ENCODE measurements around the gene MSH5. TPM values are rescaled to one million over a fixed set of nuclear protein-coding genes. Genes with fewer than 3 reads are reported as not detected.

MSH5 gene
- total RNA-seq, 1 experiment from 2014 or later: 90.4 TPM

DNA sequence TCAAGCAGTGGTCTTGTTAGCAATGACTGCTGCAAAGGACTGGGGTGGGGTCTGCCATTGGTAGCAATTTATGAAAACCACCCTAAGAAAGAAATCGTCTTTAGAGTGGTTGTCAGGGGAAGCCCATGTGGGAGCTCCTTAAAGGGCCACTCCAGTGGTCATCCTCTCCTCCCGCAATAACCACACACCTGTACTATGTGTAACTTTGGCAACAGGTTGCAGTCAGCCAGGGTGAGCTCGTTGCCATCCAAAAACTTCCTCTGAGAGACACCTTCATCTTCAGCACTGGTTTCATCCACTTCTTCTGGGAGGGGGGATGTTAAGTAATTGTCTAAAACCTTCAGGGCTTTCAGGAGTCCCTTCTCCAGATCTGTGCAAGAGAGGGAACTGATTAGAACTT is 7.8 kb upstream of the MSH5 start (continued):
- TF ChIP-seq ZFX (IDR thresholded peaks at IDR 0.05) (no peak), JUND (IDR thresholded peaks at IDR 0.05) (no peak), EZH2 (IDR thresholded peaks at IDR 0.05) (no peak), YY1 (IDR thresholded peaks at IDR 0.05; ENCODE audit: extremely low read depth, insufficient replicate concordance, low read depth, low read length) (no peak), EGR1 (IDR thresholded peaks at IDR 0.05; ENCODE audit: low read depth) (no peak), RAD21 (IDR thresholded peaks at IDR 0.05; ENCODE audit: low read depth) (no peak), POLR2A (IDR thresholded peaks at IDR 0.05; ENCODE audit: borderline replicate concordance, extremely low read depth, insufficient read depth, insufficient read length) (no peak), FOSL1 (IDR thresholded peaks at IDR 0.05; ENCODE audit: low read depth) (no peak), POLR2AphosphoS5 (IDR thresholded peaks at IDR 0.05; ENCODE audit: low read depth, low read length) (no peak), ELF1 (IDR thresholded peaks at IDR 0.05; ENCODE audit: borderline replicate concordance, low read depth) (no peak), SRF (IDR thresholded peaks at IDR 0.05; ENCODE audit: low read depth) (no peak), TCF7L2 (IDR thresholded peaks at IDR 0.05; ENCODE audit: borderline replicate concordance, extremely low read depth, insufficient read depth, insufficient read length) (no peak)
- TF ChIP-seq, protein P1, sequence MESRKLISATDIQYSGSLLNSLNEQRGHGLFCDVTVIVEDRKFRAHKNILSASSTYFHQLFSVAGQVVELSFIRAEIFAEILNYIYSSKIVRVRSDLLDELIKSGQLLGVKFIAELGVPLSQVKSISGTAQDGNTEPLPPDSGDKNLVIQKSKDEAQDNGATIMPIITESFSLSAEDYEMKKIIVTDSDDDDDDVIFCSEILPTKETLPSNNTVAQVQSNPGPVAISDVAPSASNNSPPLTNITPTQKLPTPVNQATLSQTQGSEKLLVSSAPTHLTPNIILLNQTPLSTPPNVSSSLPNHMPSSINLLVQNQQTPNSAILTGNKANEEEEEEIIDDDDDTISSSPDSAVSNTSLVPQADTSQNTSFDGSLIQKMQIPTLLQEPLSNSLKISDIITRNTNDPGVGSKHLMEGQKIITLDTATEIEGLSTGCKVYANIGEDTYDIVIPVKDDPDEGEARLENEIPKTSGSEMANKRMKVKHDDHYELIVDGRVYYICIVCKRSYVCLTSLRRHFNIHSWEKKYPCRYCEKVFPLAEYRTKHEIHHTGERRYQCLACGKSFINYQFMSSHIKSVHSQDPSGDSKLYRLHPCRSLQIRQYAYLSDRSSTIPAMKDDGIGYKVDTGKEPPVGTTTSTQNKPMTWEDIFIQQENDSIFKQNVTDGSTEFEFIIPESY (IDR thresholded peaks at IDR 0.05; ENCODE audit: extremely low read depth, insufficient replicate concordance, low read length): no peak

DNA sequence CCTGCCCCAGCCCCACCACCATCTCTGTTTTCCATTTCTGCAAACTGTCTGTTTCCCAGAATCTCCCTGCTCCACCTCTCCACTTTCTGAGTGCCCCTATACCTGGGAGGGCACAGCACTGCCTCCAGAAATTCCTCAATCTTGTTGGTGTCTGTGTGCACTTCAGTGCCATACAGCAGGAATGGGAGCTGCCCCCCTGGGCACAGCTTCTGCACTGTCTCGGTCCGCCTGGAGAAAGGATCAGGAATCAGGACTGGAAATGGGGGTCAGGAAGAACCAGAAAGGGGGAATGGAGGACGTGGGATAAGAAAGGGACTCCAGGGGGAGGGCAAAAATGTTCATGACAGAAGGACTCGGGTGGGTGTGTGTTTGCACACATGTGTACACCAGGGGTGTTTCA is 6.1 kb upstream of the MSH5 start:
- H3K36me3 ChIP-seq (ENCODE audit: control insufficient read depth in 1 of 2, insufficient read depth in 2 of 2, low read length in 2 of 2): peaks cover 25 to 31% of the 10 kb centered on the region in 2 experiments
- ChIA-PET RAD21 (ENCODE audit: low non-redundant PET in 1 of 2, low total read pairs in 2 of 2, uncharacterized antibody in 2 of 2, unreplicated experiment in 2 of 2) (no interaction called here), CTCF (interaction anchor here (1.5 kb wide), 1 partner anchor 58 kb away, joined by 3 read pairs; no protein-coding TSS in a partner anchor), POLR2A (no interaction called here)
- no peaks in the 10 kb centered on the region for H3K27me3 ChIP-seq (ENCODE audit: insufficient read depth, low read length)
- peak overlapping the region; percentile 83 for H3K4me2 ChIP-seq (ENCODE audit: low read length)
- no peaks in the 10 kb centered on the region for H3K9me2 ChIP-seq (ENCODE audit: insufficient read depth)
- H3K4me3 ChIP-seq (replicated peaks in 1 of 2; ENCODE audit: low read depth in 1 of 2, low read length in 2 of 2): no peak overlapping the region
- DNase-seq (ENCODE audit: low read depth, low spot score) (no peak), ATAC-seq (no peak)
- H3K79me2 ChIP-seq (ENCODE audit: insufficient read depth, low read length): peaks cover 46% of the 10 kb centered on the region
- H4K20me1 ChIP-seq (ENCODE audit: insufficient read depth): no peaks in the 10 kb centered on the region; the same call in 1 of the 2 replicates
- peaks cover 34 to 61% of the 10 kb centered on the region in 2 experiments for H3K4me1 ChIP-seq (ENCODE audit: control insufficient read depth in 1 of 2, insufficient read depth in 2 of 2, low read length in 2 of 2)
- intact Hi-C loops (cut with micrococcal nuclease): no loop called here
- H3K27ac ChIP-seq (ENCODE audit: low read depth, low read length): peak overlapping the region; percentile 95
- no peaks in the 10 kb centered on the region for H3K9me3 ChIP-seq (ENCODE audit: control insufficient read depth in 1 of 2, insufficient read depth in 1 of 2, low read depth in 1 of 2, low read length in 2 of 2)
- no peak overlapping the region for H2AFZ ChIP-seq (ENCODE audit: low read depth, low read length, poor library complexity, severe bottlenecking)
- H3K9ac ChIP-seq (ENCODE audit: low read length): no peak overlapping the region
- BruUV-seq (replicated peaks): no TSS peak
- TF ChIP-seq, protein P1 (IDR thresholded peaks at IDR 0.05; ENCODE audit: extremely low read depth, insufficient replicate concordance, low read length): no peak
- TF ChIP-seq ELF1 (IDR thresholded peaks at IDR 0.05; ENCODE audit: borderline replicate concordance, low read depth): no peak
- no peak for TF ChIP-seq EGR1 (IDR thresholded peaks at IDR 0.05; ENCODE audit: low read depth)
- TF ChIP-seq SP1 (IDR thresholded peaks at IDR 0.05; ENCODE audit: low read depth): no peak
- TF ChIP-seq ZNF274 (IDR thresholded peaks at IDR 0.05; ENCODE audit: low read depth, low read length): no peak
- TF ChIP-seq, protein P2, sequence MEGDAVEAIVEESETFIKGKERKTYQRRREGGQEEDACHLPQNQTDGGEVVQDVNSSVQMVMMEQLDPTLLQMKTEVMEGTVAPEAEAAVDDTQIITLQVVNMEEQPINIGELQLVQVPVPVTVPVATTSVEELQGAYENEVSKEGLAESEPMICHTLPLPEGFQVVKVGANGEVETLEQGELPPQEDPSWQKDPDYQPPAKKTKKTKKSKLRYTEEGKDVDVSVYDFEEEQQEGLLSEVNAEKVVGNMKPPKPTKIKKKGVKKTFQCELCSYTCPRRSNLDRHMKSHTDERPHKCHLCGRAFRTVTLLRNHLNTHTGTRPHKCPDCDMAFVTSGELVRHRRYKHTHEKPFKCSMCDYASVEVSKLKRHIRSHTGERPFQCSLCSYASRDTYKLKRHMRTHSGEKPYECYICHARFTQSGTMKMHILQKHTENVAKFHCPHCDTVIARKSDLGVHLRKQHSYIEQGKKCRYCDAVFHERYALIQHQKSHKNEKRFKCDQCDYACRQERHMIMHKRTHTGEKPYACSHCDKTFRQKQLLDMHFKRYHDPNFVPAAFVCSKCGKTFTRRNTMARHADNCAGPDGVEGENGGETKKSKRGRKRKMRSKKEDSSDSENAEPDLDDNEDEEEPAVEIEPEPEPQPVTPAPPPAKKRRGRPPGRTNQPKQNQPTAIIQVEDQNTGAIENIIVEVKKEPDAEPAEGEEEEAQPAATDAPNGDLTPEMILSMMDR (IDR thresholded peaks at IDR 0.05 in 2 of 3, conservative IDR thresholded peaks at IDR 0.05 in 1 of 3; ENCODE audit: borderline replicate concordance in 1 of 3, insufficient read depth in 1 of 3, low read depth in 2 of 3, low read length in 2 of 3): no peak
- TF ChIP-seq EZH2phosphoT487 (IDR thresholded peaks at IDR 0.05; ENCODE audit: borderline replicate concordance): no peak
- no peak for TF ChIP-seq POLR2AphosphoS5 (IDR thresholded peaks at IDR 0.05; ENCODE audit: low read depth, low read length)
- TF ChIP-seq SIN3A (IDR thresholded peaks at IDR 0.05; ENCODE audit: low read depth): no peak
- no peak for TF ChIP-seq RAD21 (IDR thresholded peaks at IDR 0.05; ENCODE audit: low read depth)
- no peak for TF ChIP-seq FOSL1 (IDR thresholded peaks at IDR 0.05; ENCODE audit: low read depth)
- no peak for TF ChIP-seq JUND (IDR thresholded peaks at IDR 0.05)
- TF ChIP-seq, protein P3, sequence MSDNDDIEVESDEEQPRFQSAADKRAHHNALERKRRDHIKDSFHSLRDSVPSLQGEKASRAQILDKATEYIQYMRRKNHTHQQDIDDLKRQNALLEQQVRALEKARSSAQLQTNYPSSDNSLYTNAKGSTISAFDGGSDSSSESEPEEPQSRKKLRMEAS (IDR thresholded peaks at IDR 0.05): no peak
- no peak for TF ChIP-seq CBX3 (IDR thresholded peaks at IDR 0.05; ENCODE audit: low read depth)

Measured in HCT116 (cell line).